Gastrocnemius medialis (tissue), 4 donors: Measurements from ENCODE around the gene NAA25.

Experiments used
- CTCF ChIP-seq, 5 experiments: fragments of 450-650 bp in 3 of 5; fragments of 200-600 bp in 2 of 5; sonication (generic) in 2 of 5; IDR thresholded peaks in 4 of 5; conservative IDR thresholded peaks in 1 of 5; 1 replicate in 4 of 5; 2 replicates in 1 of 5; pipeline ENCODE4 v1.5.1; 2016 to 2019; ENCODE audit warnings: antibody characterized with exemption in 5 of 5, mild to moderate bottlenecking in 3 of 5, moderate library complexity in 3 of 5
- POLR2A ChIP-seq, 2 donors: fragments of 450-650 bp; IDR thresholded peaks; one replicate each; pipeline ENCODE4 v1.6.1; 2017; ENCODE audit warnings: antibody characterized with exemption in 2 of 2, mild to moderate bottlenecking in 2 of 2, moderate library complexity in 2 of 2

GRCh38 chr12:112035219-112035785 is 73.3 kb downstream of the NAA25 start:
- TF ChIP-seq POLR2A (IDR thresholded peaks at IDR 0.05) = no peak
- TF ChIP-seq CTCF (IDR thresholded peaks at IDR 0.05 in 4 of 5, conservative IDR thresholded peaks at IDR 0.05 in 1 of 5) = no peak
